GM20431 (cell line): ENCODE results near the gene RHEX.

ENCODE experiments used
- in situ Hi-C: fragments of 300-500 bp; cut with MseI, MboI; formaldehyde crosslinking; loops from one replicate; pipeline ENCODE4 v1.15.0; 2020; ENCODE audit warnings: low sequenced_read_pairs; ENCODE audit not compliant: unreplicated experiment

Gene RHEX

GRCh38 chr1:206142011-206142410 is 89.0 kb downstream of the RHEX start:
- in situ Hi-C loops, result loop anchor here (25.0 kb wide), 1 partner anchor 295 kb away; no protein-coding TSS in a partner anchor

DNA sequence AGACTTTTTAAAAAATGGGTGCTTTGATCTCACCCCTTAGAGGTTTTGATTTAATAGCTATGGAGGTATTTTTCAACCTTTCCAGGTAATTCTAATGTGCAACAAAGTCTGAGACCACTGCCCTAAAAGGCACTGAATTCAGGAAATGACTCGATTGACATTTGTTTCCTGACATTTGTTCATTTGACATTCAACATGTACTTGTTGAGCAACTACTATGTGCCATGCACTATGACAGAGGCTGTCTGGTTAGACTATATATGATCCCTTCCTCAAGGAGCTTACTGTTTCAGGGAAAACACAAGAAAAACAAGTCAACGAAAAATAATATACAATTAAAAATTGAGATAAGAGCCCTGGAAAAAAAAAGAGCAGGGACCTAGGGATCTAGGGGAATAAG is 89.8 kb downstream of the RHEX start:
- in situ Hi-C loops, result loop anchor here (25.0 kb wide), 1 partner anchor 295 kb away; no protein-coding TSS in a partner anchor

DNA sequence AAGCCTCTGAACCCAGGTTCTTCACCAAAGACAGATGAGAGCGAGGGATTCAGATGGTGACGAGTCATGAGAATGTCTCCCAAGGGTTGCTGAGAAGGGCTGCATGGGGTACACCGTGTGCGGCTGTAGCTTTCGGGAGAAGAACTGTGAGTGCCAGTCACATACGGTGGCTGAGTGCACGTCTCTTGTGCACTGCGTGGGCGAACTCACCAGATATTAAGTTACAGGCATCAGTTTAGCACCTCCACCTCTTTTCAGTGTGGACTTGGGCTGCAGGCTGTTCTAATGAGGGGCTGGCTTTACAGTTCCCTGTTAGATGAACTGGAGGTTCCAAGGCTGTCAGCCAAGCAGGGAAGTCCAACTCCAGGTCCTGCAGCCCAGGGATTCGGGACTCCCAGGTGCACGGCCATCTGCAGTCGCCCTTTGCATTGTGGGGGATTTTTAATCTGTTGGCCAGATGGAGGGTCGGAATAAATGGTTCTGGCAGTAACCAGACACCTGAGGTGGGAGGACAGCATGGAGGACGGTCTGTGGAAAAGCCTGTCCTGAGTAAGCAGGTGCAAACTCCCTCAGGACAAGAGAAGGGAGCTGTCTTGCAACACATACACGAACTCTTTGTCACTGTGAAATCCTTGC is 90.7 kb downstream of the RHEX start:
- in situ Hi-C loops, result loop anchor here (25.0 kb wide), 1 partner anchor 294 kb away; no protein-coding TSS in a partner anchor

DNA sequence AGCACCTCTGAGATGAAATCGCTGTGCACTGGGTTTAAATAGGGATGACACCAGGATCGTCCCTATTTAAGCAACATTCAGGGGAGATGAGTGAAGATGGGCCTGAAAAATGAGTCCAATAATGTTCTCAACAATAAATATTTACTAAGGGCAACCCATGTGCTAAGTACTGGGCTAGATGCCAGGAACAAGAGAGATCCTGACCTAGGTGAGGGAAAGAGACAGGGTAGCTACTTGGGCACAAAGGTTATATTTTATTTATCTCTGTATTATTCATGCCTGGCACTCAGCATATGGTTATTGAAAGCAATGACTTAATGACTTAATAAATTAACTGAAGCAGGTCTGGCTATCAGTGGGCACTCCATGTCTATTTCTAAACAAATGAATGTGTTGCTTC is 91.6 kb downstream of the RHEX start:
- in situ Hi-C loops, result loop anchor here (25.0 kb wide), 1 partner anchor 293 kb away; no protein-coding TSS in a partner anchor

GRCh38 chr1:206145771-206146290 is 92.9 kb downstream of the RHEX start:
- in situ Hi-C loops, result loop anchor here (25.0 kb wide), 1 partner anchor 291 kb away; no protein-coding TSS in a partner anchor
